Measurements from ENCODE around the gene DCDC1. TPM values are rescaled to one million over a fixed set of nuclear protein-coding genes. Genes with fewer than 3 reads are reported as not detected.

Gene DCDC1
- polyA plus RNA-seq, 2 of the 4 experiments (the other 2 are of a cell fraction): 2.8 to 9.5 TPM

GRCh38 chr11:30938171-30938570 is 431.4 kb downstream of the DCDC1 start:
- ChIA-PET POLR2A (interaction anchor here (0.5 kb wide), 1 partner anchor 15 kb away, joined by 6 read pairs; no protein-coding TSS in a partner anchor), CTCF (interaction anchor here (1.2 kb wide), 1 partner anchor 19 kb away, joined by 4 read pairs; no protein-coding TSS in a partner anchor)
- Histone ChIP-seq H3K4me1 (no peaks in the 10 kb centered on the region), H3K27ac (no peak overlapping the region), H3K4me3 (no peak overlapping the region), H3K9me3 (no peaks in the 10 kb centered on the region; the same call in 2 of the 3 replicates), H3K4me2 (no peak overlapping the region)
- ATAC-seq (0 out of 6 replicates have a peak, but pooled peaks of 1 of the 2 experiments have one; percentile 24), DNase-seq (ENCODE audit: low read depth in 1 of 2, low spot score in 1 of 2) (no peak), FAIRE-seq (no peak)
- TF ChIP-seq JUNB (IDR thresholded peaks at IDR 0.05) (no peak), RCOR1 (IDR thresholded peaks at IDR 0.05; ENCODE audit: low read depth, low read length) (no peak), CBX2 (IDR thresholded peaks at IDR 0.05; ENCODE audit: borderline replicate concordance, low read depth) (no peak), CHD2 (IDR thresholded peaks at IDR 0.05; ENCODE audit: low read length, partially characterized antibody) (no peak), MAZ (IDR thresholded peaks at IDR 0.05; ENCODE audit: borderline replicate concordance, low read depth, low read length) (no peak), USF2 (IDR thresholded peaks at IDR 0.05) (no peak), HDAC2 (IDR thresholded peaks at IDR 0.05) (no peak), KDM1A (IDR thresholded peaks at IDR 0.05; ENCODE audit: low read depth) (no peak), HEYL (CRISPR knock-in tag; IDR thresholded peaks at IDR 0.05) (no peak)
- WGBS (ENCODE audit: missing lambda C conversion rate): 20% methylated on average over 5 of the region's 5 CpGs

DNA sequence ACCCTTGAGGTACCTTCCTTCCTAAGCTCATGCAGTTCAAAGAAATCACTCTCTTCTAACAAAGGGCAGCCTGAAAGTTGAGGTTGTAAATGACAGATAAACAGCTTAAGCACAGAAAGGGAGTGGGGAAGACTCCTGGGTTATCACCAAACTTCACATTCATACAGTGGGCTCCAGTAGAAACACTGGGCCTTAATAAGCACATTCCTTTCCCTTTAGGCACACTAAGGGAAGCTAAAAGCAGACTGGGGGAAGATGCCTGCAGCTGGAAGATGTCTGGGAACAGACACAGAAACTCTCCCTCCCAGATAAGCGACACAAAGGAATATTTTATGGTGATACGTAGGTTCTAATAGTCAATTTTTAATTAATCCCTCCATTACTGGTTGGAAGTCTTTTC is 433.0 kb downstream of the DCDC1 start:
- no peak overlapping the region for H3K27ac ChIP-seq
- 51% methylated on average over 2 of the region's 2 CpGs for WGBS (ENCODE audit: missing lambda C conversion rate)
- no peak for TF ChIP-seq ZFP36 (IDR thresholded peaks at IDR 0.05; ENCODE audit: borderline replicate concordance, partially characterized antibody)
- TF ChIP-seq KDM5A (IDR thresholded peaks at IDR 0.05): no peak
- TF ChIP-seq HOXA7 (CRISPR knock-in tag; IDR thresholded peaks at IDR 0.05): no peak
- no peak for TF ChIP-seq PHF8 (IDR thresholded peaks at IDR 0.05; ENCODE audit: borderline replicate concordance, low read depth)
- no peak for TF ChIP-seq FOSL2 (IDR thresholded peaks at IDR 0.05)
- TF ChIP-seq FOSL2 (CRISPR knock-in tag; IDR thresholded peaks at IDR 0.05): no peak
- TF ChIP-seq, protein P1, sequence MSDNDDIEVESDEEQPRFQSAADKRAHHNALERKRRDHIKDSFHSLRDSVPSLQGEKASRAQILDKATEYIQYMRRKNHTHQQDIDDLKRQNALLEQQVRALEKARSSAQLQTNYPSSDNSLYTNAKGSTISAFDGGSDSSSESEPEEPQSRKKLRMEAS (IDR thresholded peaks at IDR 0.05): no peak
- no peak for TF ChIP-seq HEYL (CRISPR knock-in tag; IDR thresholded peaks at IDR 0.05)
- TF ChIP-seq KDM1A (IDR thresholded peaks at IDR 0.05; ENCODE audit: low read depth): no peak
- no peak for TF ChIP-seq ESRRA (IDR thresholded peaks at IDR 0.05; ENCODE audit: borderline replicate concordance, low read length)
- no peak for TF ChIP-seq REST (IDR thresholded peaks at IDR 0.05)
- TF ChIP-seq NFE2L2 (conservative IDR thresholded peaks at IDR 0.05; ENCODE audit: low read length): no peak
- no peak for TF ChIP-seq TP53 (CRISPR knock-in tag; IDR thresholded peaks at IDR 0.05)
- TF ChIP-seq, protein P2, sequence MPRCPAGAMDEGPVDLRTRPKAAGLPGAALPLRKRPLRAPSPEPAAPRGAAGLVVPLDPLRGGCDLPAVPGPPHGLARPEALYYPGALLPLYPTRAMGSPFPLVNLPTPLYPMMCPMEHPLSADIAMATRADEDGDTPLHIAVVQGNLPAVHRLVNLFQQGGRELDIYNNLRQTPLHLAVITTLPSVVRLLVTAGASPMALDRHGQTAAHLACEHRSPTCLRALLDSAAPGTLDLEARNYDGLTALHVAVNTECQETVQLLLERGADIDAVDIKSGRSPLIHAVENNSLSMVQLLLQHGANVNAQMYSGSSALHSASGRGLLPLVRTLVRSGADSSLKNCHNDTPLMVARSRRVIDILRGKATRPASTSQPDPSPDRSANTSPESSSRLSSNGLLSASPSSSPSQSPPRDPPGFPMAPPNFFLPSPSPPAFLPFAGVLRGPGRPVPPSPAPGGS (IDR thresholded peaks at IDR 0.05): no peak
- FAIRE-seq (no peak), DNase-seq (ENCODE audit: low read depth in 1 of 2, low spot score in 1 of 2) (no peak), ATAC-seq (no peak; a peak in 1 of 6 replicates)
- H3K9me3 ChIP-seq: no peaks in the 10 kb centered on the region; the same call in 2 of the 3 replicates
- H3K4me1 ChIP-seq: no peaks in the 10 kb centered on the region
- H3K4me3 ChIP-seq: no peak overlapping the region
- no peak overlapping the region for H3K4me2 ChIP-seq
- ChIA-PET CTCF (interaction anchor here (0.6 kb wide), 1 partner anchor 96 kb away, joined by 3 read pairs; no protein-coding TSS in a partner anchor), POLR2A (no interaction called here)

All from A549 (cell line).